Right renal cortex interstitium (tissue), 3 donors: ENCODE results near the gene FNDC11. TPM values are rescaled to one million over a fixed set of nuclear protein-coding genes. Genes with fewer than 3 reads are reported as not detected.
"Not testable (repeated sequence)": the region's sequence is repeated elsewhere in the genome, so short reads cannot be mapped to it uniquely, and the experiment has no call there.

Experiments used
- DNase-seq, 3 donors: peaks; one replicate each; pipeline ENCODE4 v3.0.0-alpha.2; 2013; ENCODE audit warnings: low read depth in 3 of 3, low spot score in 2 of 3
- polyA plus RNA-seq, 3 donors: library from polyadenylated mRNA; unstranded; fragments of 120-200 nt; gene quantifications; one replicate each; pipeline ENCODE4 v1.2.1, GENCODE V29; 2013; ENCODE audit not compliant: insufficient read length in 3 of 3

FNDC11 gene
- polyA plus RNA-seq, 3 donors = 0.69 to 0.98 (median 0.76) TPM

DNA sequence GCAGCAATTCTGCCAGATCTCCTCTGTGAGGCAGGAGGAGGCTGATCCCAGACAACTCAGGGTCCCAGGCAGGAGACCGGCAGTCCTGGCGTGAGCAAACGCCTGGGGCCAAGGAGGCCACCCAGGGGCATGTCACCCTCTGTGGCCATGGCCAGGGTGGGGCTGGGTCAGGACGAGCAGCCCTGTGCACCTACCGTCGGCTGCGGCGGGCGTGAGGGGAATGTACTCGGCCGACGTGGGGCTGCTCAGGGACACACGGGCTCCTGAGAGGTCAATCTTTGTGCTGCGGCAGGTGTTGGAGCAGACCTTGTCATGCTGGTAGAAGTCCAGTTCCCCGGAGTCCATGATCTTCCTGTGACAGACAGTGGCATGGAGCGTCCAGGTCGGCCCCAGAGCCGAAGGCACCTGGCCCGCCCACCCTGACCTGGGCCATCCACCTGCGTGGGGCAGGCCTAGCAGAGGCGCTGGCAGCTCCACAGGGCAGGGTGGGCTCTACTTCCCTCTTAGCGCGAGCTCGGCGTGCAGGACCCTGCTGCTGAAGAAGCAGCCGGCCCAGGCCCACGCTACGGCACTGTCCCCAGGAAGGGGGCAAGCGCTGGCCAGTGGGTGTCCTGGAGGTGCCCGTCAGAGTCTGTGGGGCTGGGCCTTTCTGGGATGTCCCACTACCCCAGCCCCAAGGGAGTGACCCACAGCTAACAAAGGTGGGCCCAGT, 41.6 kb downstream of the FNDC11 start:
- no peak for DNase-seq

GRCh38 chr20:63596423-63596822, 42.5 kb downstream of the FNDC11 start:
- DNase-seq = no peak

DNA sequence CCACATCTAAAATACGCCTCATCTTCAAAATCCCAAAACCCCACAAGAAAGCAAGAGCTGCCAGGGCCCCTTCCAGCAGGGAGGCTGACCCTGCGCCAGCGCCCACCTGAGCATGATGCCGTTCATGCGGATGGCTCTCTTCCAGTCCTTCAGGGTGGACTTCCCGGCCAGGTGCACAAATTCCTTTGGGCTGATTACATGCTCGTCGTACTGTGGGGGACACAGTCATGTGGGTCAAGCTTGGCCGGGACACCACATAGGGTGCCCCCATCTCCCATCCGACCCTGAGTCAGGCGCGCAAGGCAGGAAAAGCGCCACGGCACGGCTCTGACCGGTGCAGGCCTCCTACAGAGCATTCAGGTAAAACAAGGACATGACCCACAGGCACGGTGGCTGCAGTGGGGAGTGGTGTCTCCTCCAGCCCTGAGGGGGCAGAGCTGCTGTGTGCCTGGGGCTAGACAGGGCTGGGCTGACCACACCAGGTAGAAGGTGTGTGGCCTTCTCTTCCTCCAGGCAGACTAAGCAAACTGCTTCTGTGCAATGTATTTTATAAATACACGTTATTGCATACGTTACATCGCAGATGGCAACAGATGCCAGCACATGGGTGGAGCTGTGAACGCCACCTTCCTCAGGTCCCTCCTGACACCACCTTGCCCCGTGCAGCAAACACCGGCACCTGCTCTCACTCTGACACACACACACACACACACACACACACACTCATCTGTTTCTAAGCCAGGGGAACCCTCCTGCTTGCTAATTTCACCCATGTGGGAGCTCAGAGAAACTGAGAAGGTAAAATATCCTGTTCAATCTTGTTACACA, 43.9 kb downstream of the FNDC11 start:
- DNase-seq = no peak

GRCh38 chr20:63598479-63599395, 44.8 kb downstream of the FNDC11 start:
- DNase-seq = no peak

GRCh38 chr20:63599396-63600050, 45.6 kb downstream of the FNDC11 start:
- DNase-seq = no peak

- not testable (repeated sequence) for DNase-seq
Observed at GRCh38 chr20:63601679-63602078, 47.7 kb downstream of the FNDC11 start.

DNA sequence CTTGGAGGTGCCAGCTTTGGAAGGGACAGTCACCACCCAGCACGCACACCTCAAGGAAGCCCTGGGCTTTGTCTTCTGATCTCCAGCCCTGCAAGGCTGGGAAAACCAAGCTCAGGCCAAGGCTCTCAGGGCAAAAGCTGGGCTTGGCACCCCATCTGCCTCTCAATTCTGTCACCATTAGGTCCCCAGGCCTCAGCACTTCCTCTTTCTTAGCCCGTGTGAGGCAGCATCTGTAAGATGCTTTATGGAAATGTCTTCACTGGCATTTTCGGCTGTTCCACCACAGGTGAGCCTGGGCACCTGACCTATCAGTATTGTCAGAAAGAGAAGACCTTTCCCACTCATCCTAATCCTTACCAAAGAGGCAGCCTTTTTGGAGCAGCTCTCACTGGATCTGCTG, 48.4 kb downstream of the FNDC11 start:
- DNase-seq = no peak

Other genes starting within 250 kb of the FNDC11 start
- 1 to 10 TPM; 5.0 to 8.1 (median 6.8) TPM for gene CHRNA4, start 192.8 kb upstream of the FNDC11 start, polyA plus RNA-seq
- gene KCNQ2, start 81.5 kb upstream of the FNDC11 start, polyA plus RNA-seq = 1 to 10 TPM; 3.9 to 6.1 (median 4.9) TPM
- 1 to 10 TPM in 2 of 3 donors, under 1 TPM in 1; 0.79 to 1.6 (median 1.1) TPM for gene EEF1A2, start 55.1 kb upstream of the FNDC11 start, polyA plus RNA-seq
- gene PPDPF, start 33.4 kb upstream of the FNDC11 start, polyA plus RNA-seq = 100 to 1,000 TPM; 108 to 192 (median 149) TPM
- gene PTK6, start 16.8 kb upstream of the FNDC11 start, polyA plus RNA-seq = under 1 TPM; 0.22 to 0.61 (median 0.49) TPM
- under 1 TPM; 0.08 to 0.21 (median 0.08) TPM for gene SRMS, start 6.4 kb upstream of the FNDC11 start, polyA plus RNA-seq
- 10 to 100 TPM in 2 of 3 donors, 1 to 10 TPM in 1; 8.8 to 11.3 (median 10.4) TPM for gene HELZ2, start 20.1 kb downstream of the FNDC11 start, polyA plus RNA-seq
- 1 to 10 TPM; 7.5 to 9.8 (median 8.9) TPM for gene GMEB2, start 72.9 kb downstream of the FNDC11 start, polyA plus RNA-seq
- gene STMN3, start 99.3 kb downstream of the FNDC11 start, polyA plus RNA-seq = 10 to 100 TPM; 22.0 to 26.7 (median 23.8) TPM
- 10 to 100 TPM; 12.8 to 15.9 (median 13.8) TPM for gene RTEL1, start 104.2 kb downstream of the FNDC11 start, polyA plus RNA-seq
- gene TNFRSF6B, start 142.5 kb downstream of the FNDC11 start, polyA plus RNA-seq = 1 to 10 TPM; 1.3 to 1.7 (median 1.4) TPM
- 10 to 100 TPM; 29.9 to 31.9 (median 30.8) TPM for gene ARFRP1, start 153.8 kb downstream of the FNDC11 start, polyA plus RNA-seq
- gene ZGPAT, start 153.9 kb downstream of the FNDC11 start, polyA plus RNA-seq = 10 to 100 TPM; 14.9 to 15.7 (median 15.0) TPM
- 1 to 10 TPM; 2.8 to 5.2 (median 3.8) TPM for gene LIME1, start 182.5 kb downstream of the FNDC11 start, polyA plus RNA-seq
- 10 to 100 TPM; 57.9 to 66.1 (median 60.9) TPM for gene SLC2A4RG, start 185.6 kb downstream of the FNDC11 start, polyA plus RNA-seq